GM19455 (cell line): Measurements from ENCODE around the gene VPS37D.
"Not testable (repeated sequence)": the region's sequence is repeated elsewhere in the genome, so short reads cannot be mapped to it uniquely, and the experiment has no call there.

Experiments
- ATAC-seq: cut with Tn5 transposase; IDR thresholded peaks from one replicate; pipeline ENCODE4 v1.9.1; 2021; ENCODE audit not compliant: unreplicated experiment

VPS37D gene

GRCh38 chr7:73667344-73668102, at the start of gene VPS37D:
TSS of gene VPS37D (plus strand) at chr7:73667831. CDS start at chr7:73667959, 128 bp downstream.
- peak; percentile 86 for ATAC-seq

- no peak for ATAC-seq
Measured at GRCh38 chr7:73618538-73618937, 49.1 kb upstream of the VPS37D start.

GRCh38 chr7:73619394-73619793, 48.2 kb upstream of the VPS37D start:
- ATAC-seq: not testable (repeated sequence)

- ATAC-seq: no peak
Measured at GRCh38 chr7:73621168-73622063, 46.2 kb upstream of the VPS37D start.

- ATAC-seq: no peak
Measured at GRCh38 chr7:73622527-73622908, 45.1 kb upstream of the VPS37D start.

- no peak for ATAC-seq
Measured at GRCh38 chr7:73622909-73623797, 44.5 kb upstream of the VPS37D start.

- no peak for ATAC-seq
Measured at GRCh38 chr7:73623798-73624668, 43.6 kb upstream of the VPS37D start, which contains the start of gene MLXIPL. TSS of gene MLXIPL (minus strand) at chr7:73624522. CDS start at chr7:73624492, 30 bp downstream.

- ATAC-seq: no peak
Measured at GRCh38 chr7:73624669-73625001, 43.0 kb upstream of the VPS37D start.

GRCh38 chr7:73625276-73625675, 42.4 kb upstream of the VPS37D start:
- ATAC-seq: no peak

- ATAC-seq: no peak
Measured at GRCh38 chr7:73626814-73627213, 40.8 kb upstream of the VPS37D start.

- no peak for ATAC-seq
Measured at GRCh38 chr7:73628504-73628903, 39.1 kb upstream of the VPS37D start.

- no peak for ATAC-seq
Measured at GRCh38 chr7:73631558-73631957, 36.1 kb upstream of the VPS37D start.

- ATAC-seq: no peak
Measured at GRCh38 chr7:73633323-73633722, 34.3 kb upstream of the VPS37D start.

GRCh38 chr7:73633844-73634243, 33.8 kb upstream of the VPS37D start:
- ATAC-seq: no peak

GRCh38 chr7:73635428-73636200, 32.0 kb upstream of the VPS37D start:
- no peak for ATAC-seq

GRCh38 chr7:73638911-73639310, 28.7 kb upstream of the VPS37D start:
- no peak for ATAC-seq

- no peak for ATAC-seq
Measured at GRCh38 chr7:73642834-73643233, 24.8 kb upstream of the VPS37D start.

GRCh38 chr7:73644688-73645286, 22.8 kb upstream of the VPS37D start:
- no peak for ATAC-seq

- ATAC-seq: no peak
Measured at GRCh38 chr7:73645643-73646174, 21.9 kb upstream of the VPS37D start.
